Prostate gland (tissue), 2 donors: ENCODE measurements around the gene RPL27A. TPM values are rescaled to one million over a fixed set of nuclear protein-coding genes. Genes with fewer than 3 reads are reported as not detected.

Source experiments
- DNase-seq: peaks from one replicate; pipeline ENCODE4 v3.0.0-alpha.2; 2019; ENCODE audit warnings: low spot score
- H3K27ac ChIP-seq, 2 donors: fragments of 200-600 bp; sonication (generic); 2 replicates each; pipeline ENCODE4 v1.5.1; 2017 to 2019
- H3K27me3 ChIP-seq: fragments of 200-600 bp; sonication (generic); replicated peaks from 2 replicates; pipeline ENCODE4 v1.5.1; 2019; ENCODE audit not compliant: insufficient read depth
- H3K36me3 ChIP-seq, 2 donors: fragments of 200-600 bp; sonication (generic); 1 replicate in 1 of 2; 2 replicates in 1 of 2; pipeline versions ENCODE4 v1.5.1 to v1.8.1; 2017 to 2019
- H3K4me1 ChIP-seq: fragments of 200-600 bp; sonication (generic); replicated peaks from 2 replicates; pipeline ENCODE4 v1.5.1; 2019
- H3K4me3 ChIP-seq, 2 donors: fragments of 200-600 bp; sonication (generic); 2 replicates each; pipeline ENCODE4 v1.5.1; 2017 to 2019
- H3K9me3 ChIP-seq: fragments of 200-600 bp; sonication (generic); 2 replicates; pipeline ENCODE4 v1.5.1; 2017
- CTCF ChIP-seq, 4 experiments: fragments of 200-600 bp in 2 of 4; fragments of 450-650 bp in 2 of 4; sonication (generic) in 2 of 4; IDR thresholded peaks; 1 replicate in 3 of 4; 2 replicates in 1 of 4; pipeline ENCODE4 v1.5.1; 2016 to 2019; ENCODE audit warnings: antibody characterized with exemption in 4 of 4, mild to moderate bottlenecking in 2 of 4, moderate library complexity in 2 of 4
- POLR2A ChIP-seq: fragments of 450-650 bp; IDR thresholded peaks from one replicate; pipeline ENCODE4 v1.6.1; 2016; ENCODE audit warnings: antibody characterized with exemption, mild to moderate bottlenecking
- POLR2AphosphoS5 ChIP-seq: sonication (generic); formaldehyde crosslinking; IDR thresholded peaks from one replicate; pipeline ENCODE4 v1.6.1; 2017; ENCODE audit warnings: antibody characterized with exemption
- WGBS: methylation state at CpG from one replicate; pipeline ENCODE4 v1.1.5; 2018; 5-methylcytosine and 5-hydroxymethylcytosine counted together
- intact Hi-C: fragments of 100-400 bp; cut with DNase I; formaldehyde crosslinking; loops from one replicate; pipeline ENCODE4 v1.14.2; 2022
- total RNA-seq, 2 donors: library from RNA; depleted of rRNA; stranded (reverse); fragments of >200 nt; gene quantifications; one replicate each; pipeline ENCODE4 v1.1.0, GENCODE V29; 2016

RPL27A gene
- total RNA-seq, 2 donors from 2014 or later, result 693 to 1,360 TPM

GRCh38 chr11:8728563-8728962 is 46.0 kb downstream of the RPL27A start:
- TF ChIP-seq POLR2AphosphoS5 (no peak), CTCF (IDR thresholded peaks at IDR 0.05) (no peak), POLR2A (no peak)
- no peaks in the 10 kb centered on the region for H3K36me3 ChIP-seq
- peaks cover 11% of the 10 kb centered on the region for H3K4me1 ChIP-seq
- no peaks in the 10 kb centered on the region for H3K27me3 ChIP-seq
- intact Hi-C loops, result no loop called here
- no peaks in the 10 kb centered on the region for H3K9me3 ChIP-seq
- peak overlapping the region in 1 of 2 donors; percentile 26 for H3K27ac ChIP-seq
- WGBS, result 44% methylated on average over 4 of the region's 4 CpGs
- no peak for DNase-seq
- no peak overlapping the region for H3K4me3 ChIP-seq

GRCh38 chr11:8729067-8729466 is 46.5 kb downstream of the RPL27A start:
- WGBS, result 84% methylated on average over 6 of the region's 6 CpGs
- Histone ChIP-seq H3K36me3 (no peaks in the 10 kb centered on the region), H3K9me3 (no peaks in the 10 kb centered on the region), H3K4me3 (no peak overlapping the region), H3K27me3 (no peaks in the 10 kb centered on the region), H3K4me1 (peaks cover 11% of the 10 kb centered on the region), H3K27ac (peak overlapping the region in 1 of 2 donors; percentile 26)
- no peak for DNase-seq
- intact Hi-C loops, result no loop called here
- no peak for TF ChIP-seq CTCF (IDR thresholded peaks at IDR 0.05)
- no peak for TF ChIP-seq POLR2AphosphoS5
- TF ChIP-seq POLR2A, result no peak

GRCh38 chr11:8729837-8730696 is 47.5 kb downstream of the RPL27A start:
- WGBS, result 88% methylated on average over 37 of the region's 38 CpGs
- H3K27ac ChIP-seq, result no peak overlapping the region
- DNase-seq, result no peak
- H3K36me3 ChIP-seq, result no peaks in the 10 kb centered on the region
- intact Hi-C loops, result no loop called here
- H3K27me3 ChIP-seq, result no peaks in the 10 kb centered on the region
- H3K4me3 ChIP-seq, result no peak overlapping the region
- H3K9me3 ChIP-seq, result no peaks in the 10 kb centered on the region
- H3K4me1 ChIP-seq, result peaks cover 7% of the 10 kb centered on the region
- TF ChIP-seq POLR2A, result no peak
- TF ChIP-seq POLR2AphosphoS5, result no peak
- no peak for TF ChIP-seq CTCF (IDR thresholded peaks at IDR 0.05)

- intact Hi-C loops, result no loop called here
- H3K9me3 ChIP-seq, result no peaks in the 10 kb centered on the region
- WGBS, result 95% methylated on average over 23 of the region's 23 CpGs
- H3K36me3 ChIP-seq, result no peaks in the 10 kb centered on the region
- TF ChIP-seq POLR2A, result no peak
- TF ChIP-seq CTCF (IDR thresholded peaks at IDR 0.05), result no peak
- TF ChIP-seq POLR2AphosphoS5, result no peak
- no peaks in the 10 kb centered on the region for H3K27me3 ChIP-seq
- peaks cover 7% of the 10 kb centered on the region for H3K4me1 ChIP-seq
- H3K4me3 ChIP-seq, result no peak overlapping the region
- no peak overlapping the region for H3K27ac ChIP-seq
- DNase-seq, result no peak
Measured at GRCh38 chr11:8730697-8731020, 48.1 kb downstream of the RPL27A start.

- Histone ChIP-seq H3K36me3 (no peaks in the 10 kb centered on the region), H3K9me3 (no peaks in the 10 kb centered on the region), H3K27me3 (no peaks in the 10 kb centered on the region), H3K4me1 (peaks cover 7% of the 10 kb centered on the region), H3K4me3 (no peak overlapping the region), H3K27ac (peak overlapping the region; percentile 51 to 66)
- intact Hi-C loops, result no loop called here
- 58% methylated on average over 3 of the region's 3 CpGs for WGBS
- DNase-seq, result no peak
- TF ChIP-seq POLR2AphosphoS5 (no peak), CTCF (IDR thresholded peaks at IDR 0.05) (no peak), POLR2A (no peak)
Measured at GRCh38 chr11:8731647-8732323, 49.2 kb downstream of the RPL27A start.
